ENCODE measurements around the gene ACOX1. TPM values are rescaled to one million over a fixed set of nuclear protein-coding genes. Genes with fewer than 3 reads are reported as not detected.
A peak's percentile ranks its signal among the peaks of the same experiment; 100 is the strongest.

Gene ACOX1
- total RNA-seq, 2 experiments from 2014 or later = 28.0 to 29.8 TPM

DNA sequence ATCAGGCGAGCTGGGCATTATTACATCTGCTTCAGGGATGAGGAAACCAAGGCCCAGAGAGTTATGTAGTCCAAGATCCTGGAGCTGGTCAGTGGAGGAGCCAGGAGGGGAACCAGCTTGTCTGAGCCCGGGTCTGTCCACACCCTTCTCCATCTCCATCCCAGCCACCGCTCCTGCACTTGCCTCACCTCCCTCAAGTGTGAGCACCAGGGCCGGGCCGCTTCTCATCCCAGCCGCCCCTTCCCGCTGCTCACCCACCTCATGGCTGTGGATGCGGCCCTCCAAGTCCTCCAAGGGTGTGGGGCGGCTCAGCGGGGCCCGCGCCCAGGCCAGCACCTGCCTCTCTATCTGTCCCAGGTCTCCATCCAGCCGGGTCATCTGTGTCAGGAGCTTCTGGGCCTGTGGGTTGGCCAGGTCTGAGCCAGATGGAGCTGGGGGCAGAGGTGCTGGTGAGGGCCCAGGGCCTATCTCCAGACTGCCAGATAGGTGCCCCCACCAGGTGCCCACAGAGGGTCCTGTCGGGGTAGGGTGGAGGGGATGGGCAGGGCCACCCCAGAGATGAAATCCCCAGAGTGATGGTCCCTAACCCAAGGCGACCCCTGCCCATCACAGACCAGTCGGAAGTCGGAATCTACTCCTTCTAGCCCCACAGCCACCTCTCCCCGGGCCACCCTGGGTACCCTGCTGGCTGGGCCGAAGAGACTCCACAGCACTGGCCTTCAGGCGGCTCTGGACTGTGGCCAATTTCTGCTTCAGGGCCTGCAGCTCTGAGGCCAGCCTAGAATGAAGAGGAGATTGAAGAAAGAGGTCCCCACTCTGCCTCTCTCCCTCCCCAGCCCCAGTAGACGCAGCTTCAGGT lies 38.7 kb upstream of the ACOX1 start:
- no peak overlapping the region for H3K27ac Mint-ChIP-seq

DNA sequence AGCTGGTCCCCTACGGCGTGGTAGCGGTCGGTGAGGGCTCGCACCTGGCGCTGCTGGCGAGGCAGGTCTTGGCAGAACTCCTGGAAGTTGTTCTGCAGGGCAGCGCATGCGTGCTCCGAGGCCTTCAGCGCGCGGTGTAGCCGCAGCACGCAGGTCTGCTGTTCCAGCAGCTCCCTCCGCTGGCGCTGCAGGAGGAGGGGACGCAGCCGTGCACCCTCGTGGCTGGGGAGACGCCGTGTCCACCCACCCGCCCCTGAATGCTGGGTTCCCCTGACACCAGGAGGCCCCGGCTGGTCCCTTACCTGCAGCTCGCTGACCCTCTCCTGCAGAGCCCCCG lies 35.9 kb upstream of the ACOX1 start:
- no peaks in the 10 kb centered on the region for H3K9me3 Mint-ChIP-seq
- H3K4me1 Mint-ChIP-seq = peaks cover 2% of the 10 kb centered on the region
- CTCF ChIA-PET = interaction anchor here (0.6 to 14.7 kb wide), 34 partner anchors 10 to 370 kb away, joined by 3 to 169 read pairs (median 4); partner anchors contain the start of genes CDK3, EXOC7, FBF1 and MRPL38
- no peak for DNase-seq
- no peaks in the 10 kb centered on the region for H3K36me3 Mint-ChIP-seq (ENCODE audit: low read depth)
- no peak overlapping the region for H3K27ac Mint-ChIP-seq
- H3K27me3 Mint-ChIP-seq = peaks cover 3% of the 10 kb centered on the region
- POLR2A ChIA-PET = interaction anchor here (1.1 kb wide), 1 partner anchor 109 kb away, joined by 3 read pairs; no protein-coding TSS in a partner anchor
- H3K4me3 Mint-ChIP-seq = no peak overlapping the region

More for the DNA sequence above, 38.7 kb upstream of the ACOX1 start:
- peaks cover 3% of the 10 kb centered on the region for H3K27me3 Mint-ChIP-seq
- no peak overlapping the region for H3K4me3 Mint-ChIP-seq
- ChIA-PET CTCF (interaction anchor here (0.6 to 14.7 kb wide), 3 partner anchors 17 to 104 kb away, joined by 3 to 169 read pairs (median 5); partner anchors contain the start of genes CDK3 and EXOC7), POLR2A (no interaction called here)
- H3K9me3 Mint-ChIP-seq = no peaks in the 10 kb centered on the region
- H3K36me3 Mint-ChIP-seq (ENCODE audit: low read depth) = no peaks in the 10 kb centered on the region
- peaks cover 2% of the 10 kb centered on the region for H3K4me1 Mint-ChIP-seq
- no peak for DNase-seq

DNA sequence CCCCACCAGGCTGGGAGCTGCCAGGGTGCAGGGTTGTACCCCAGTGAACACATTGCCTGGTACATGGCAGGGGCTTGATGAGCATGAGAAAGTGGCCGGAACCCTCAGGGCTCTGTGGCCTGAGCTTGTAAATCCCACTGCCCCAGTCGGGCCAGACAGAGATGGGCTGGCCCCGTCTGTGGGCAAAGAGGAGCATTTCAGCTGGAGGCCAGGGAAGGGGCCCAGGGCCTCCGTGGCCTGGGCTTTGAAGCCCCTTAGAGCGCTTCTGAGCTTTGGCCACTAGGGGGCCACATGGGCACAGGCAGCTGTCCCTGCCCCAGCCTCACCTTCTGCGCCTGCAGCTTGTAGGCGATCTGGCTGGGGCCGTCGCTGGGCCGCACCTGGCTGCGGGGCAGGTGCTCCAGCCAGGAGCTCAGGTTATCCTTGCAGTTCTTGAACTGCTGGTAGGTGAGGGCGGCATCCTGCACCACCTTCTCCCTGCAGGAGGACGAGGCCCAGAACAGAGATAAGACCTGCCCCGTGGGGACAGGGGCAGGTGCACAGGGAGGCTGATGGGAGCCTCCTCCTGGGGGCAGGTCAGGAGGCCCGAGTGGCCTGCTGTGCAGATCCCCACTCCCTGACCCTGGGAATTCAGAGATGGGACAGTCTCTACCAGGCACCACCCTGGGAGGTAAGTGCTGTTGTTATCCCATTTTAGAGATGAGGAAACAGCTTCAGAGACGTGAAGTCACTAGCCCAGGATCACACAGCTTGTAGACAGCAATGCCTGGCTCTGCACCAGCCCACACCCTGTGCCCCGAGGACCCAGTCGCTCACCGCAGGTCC lies 35.3 kb upstream of the ACOX1 start:
- DNase-seq = peak; percentile 80
- ChIA-PET CTCF (interaction anchor here (0.5 to 14.7 kb wide), 52 partner anchors 10 to 695 kb away, joined by 3 to 169 read pairs (median 4); partner anchors contain the start of genes CDK3, EXOC7, FBF1 and MRPL38), POLR2A (interaction anchor here (1.1 to 1.3 kb wide), 2 partner anchors 109 to 118 kb away, joined by 3 read pairs; partner anchors contain the start of gene TRIM65)
- Mint-ChIP-seq H3K9me3 (no peaks in the 10 kb centered on the region), H3K36me3 (ENCODE audit: low read depth) (no peaks in the 10 kb centered on the region), H3K4me3 (no peak overlapping the region), H3K27me3 (peaks cover 3% of the 10 kb centered on the region), H3K4me1 (peaks cover 2% of the 10 kb centered on the region), H3K27ac (no peak overlapping the region)

DNA sequence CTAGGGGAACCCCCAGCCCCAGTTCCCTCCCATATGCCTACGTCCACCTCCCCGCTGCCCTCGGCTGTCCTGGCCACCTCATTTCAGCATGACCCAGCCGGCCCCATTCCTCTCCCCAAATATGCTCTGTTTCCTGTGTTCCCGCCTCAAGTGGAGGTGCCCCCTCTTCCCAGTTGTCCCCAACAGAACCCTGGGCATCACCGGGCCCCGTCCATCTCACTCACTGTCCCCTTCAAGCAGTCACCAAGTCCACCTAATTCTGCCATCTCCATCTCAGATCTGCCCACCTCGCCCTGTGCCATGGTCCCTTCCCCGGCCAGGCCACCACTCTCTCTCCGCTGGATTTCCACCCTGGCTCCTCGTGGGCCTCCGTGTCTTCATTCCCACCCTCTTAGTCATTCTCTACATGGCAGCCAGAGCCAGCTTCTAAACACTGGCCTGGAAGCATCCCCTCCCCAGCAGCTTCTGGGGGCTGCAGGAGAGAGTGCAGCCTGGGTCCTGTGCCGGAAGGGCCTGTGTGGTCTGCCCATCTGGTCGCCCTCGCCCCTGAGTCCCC lies 34.5 kb upstream of the ACOX1 start:
- no peaks in the 10 kb centered on the region for H3K9me3 Mint-ChIP-seq
- peaks cover 2% of the 10 kb centered on the region for H3K4me1 Mint-ChIP-seq
- H3K27ac Mint-ChIP-seq = no peak overlapping the region
- no peaks in the 10 kb centered on the region for H3K36me3 Mint-ChIP-seq (ENCODE audit: low read depth)
- H3K4me3 Mint-ChIP-seq = no peak overlapping the region
- ChIA-PET CTCF (interaction anchor here (0.8 to 14.7 kb wide), 41 partner anchors 11 to 488 kb away, joined by 3 to 169 read pairs (median 4); partner anchors contain the start of genes CDK3, EXOC7, FBF1 and MRPL38), POLR2A (interaction anchor here (1.3 kb wide), 1 partner anchor 117 kb away, joined by 3 read pairs; the partner anchor contains the start of gene TRIM65)
- DNase-seq = no peak
- peaks cover 3% of the 10 kb centered on the region for H3K27me3 Mint-ChIP-seq

DNA sequence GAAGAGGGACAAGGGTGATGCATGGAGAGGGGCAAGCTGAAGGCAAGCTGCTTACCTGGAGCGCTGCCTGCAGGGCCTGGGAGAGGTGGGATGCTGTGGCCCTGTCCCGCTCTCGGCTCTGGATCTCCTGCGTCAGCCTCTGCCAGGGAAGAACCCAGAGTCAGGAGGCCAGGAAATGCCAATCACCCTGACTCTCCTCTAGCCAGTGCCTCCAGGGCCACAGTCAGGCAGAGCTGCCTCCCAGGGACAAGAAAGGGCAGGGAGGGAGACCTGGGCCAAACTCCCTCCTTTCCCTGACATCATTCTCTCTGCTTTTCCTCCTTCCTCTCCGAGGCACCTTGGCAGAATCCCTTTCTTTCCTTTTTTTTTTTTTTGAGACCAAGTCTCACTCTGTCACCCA lies 33.0 kb upstream of the ACOX1 start:
- ChIA-PET CTCF (interaction anchor here (0.6 to 14.7 kb wide), 5 partner anchors 11 to 386 kb away, joined by 3 to 169 read pairs (median 4); partner anchors contain the start of genes CDK3 and SPHK1), POLR2A (no interaction called here)
- no peak for DNase-seq
- H3K27ac Mint-ChIP-seq = no peak overlapping the region
- H3K4me1 Mint-ChIP-seq = peaks cover 2% of the 10 kb centered on the region
- no peak overlapping the region for H3K4me3 Mint-ChIP-seq
- peaks cover 3% of the 10 kb centered on the region for H3K27me3 Mint-ChIP-seq
- H3K9me3 Mint-ChIP-seq = no peaks in the 10 kb centered on the region
- no peaks in the 10 kb centered on the region for H3K36me3 Mint-ChIP-seq (ENCODE audit: low read depth)

DNA sequence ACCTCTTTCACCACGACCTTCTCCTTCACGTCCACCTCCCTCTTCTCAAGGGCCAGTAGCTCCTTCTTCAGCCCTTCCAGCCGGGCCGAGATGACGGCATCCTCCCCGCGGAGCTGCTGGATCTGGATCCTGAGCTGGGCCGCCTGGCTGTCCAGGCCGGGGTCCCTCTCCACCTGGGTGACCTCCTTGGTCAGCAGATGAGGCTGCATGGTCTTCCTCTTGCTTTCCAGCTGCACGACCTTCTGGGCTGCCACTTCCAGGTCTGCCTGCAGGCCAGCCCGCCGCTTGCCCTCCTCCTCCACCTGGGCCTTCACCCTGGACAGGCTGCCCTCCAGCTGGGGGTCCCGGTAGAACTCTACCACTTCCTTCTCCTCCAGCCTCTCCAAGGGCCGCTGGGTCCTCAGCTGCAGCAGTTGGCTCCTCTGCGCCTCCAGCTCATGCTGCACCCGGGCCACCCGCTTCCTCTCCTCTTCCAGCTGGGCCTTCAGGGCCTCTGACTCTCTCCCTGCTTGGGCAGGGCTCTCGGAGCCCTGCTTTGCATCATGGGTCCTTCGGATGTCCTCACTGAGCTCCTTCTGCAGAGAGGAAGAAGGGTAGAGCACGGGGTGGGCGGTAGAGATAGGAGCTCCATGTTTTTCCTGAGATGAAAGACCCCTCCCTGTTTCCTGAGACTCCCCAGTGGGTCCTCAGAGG lies 31.1 kb upstream of the ACOX1 start:
- no peaks in the 10 kb centered on the region for H3K9me3 Mint-ChIP-seq
- no peak for DNase-seq
- no peak overlapping the region for H3K4me3 Mint-ChIP-seq
- peaks cover 7% of the 10 kb centered on the region for H3K4me1 Mint-ChIP-seq
- H3K36me3 Mint-ChIP-seq (ENCODE audit: low read depth) = no peaks in the 10 kb centered on the region
- H3K27me3 Mint-ChIP-seq = no peaks in the 10 kb centered on the region
- no peak overlapping the region for H3K27ac Mint-ChIP-seq
- CTCF ChIA-PET = interaction anchor here (0.7 to 14.7 kb wide), 4 partner anchors 9 to 269 kb away, joined by 3 to 169 read pairs (median 5); partner anchors contain the start of gene CDK3
- POLR2A ChIA-PET = interaction anchor here (0.6 to 1.7 kb wide), 2 partner anchors 114 to 235 kb away, joined by 3 read pairs; no protein-coding TSS in a partner anchor

DNA sequence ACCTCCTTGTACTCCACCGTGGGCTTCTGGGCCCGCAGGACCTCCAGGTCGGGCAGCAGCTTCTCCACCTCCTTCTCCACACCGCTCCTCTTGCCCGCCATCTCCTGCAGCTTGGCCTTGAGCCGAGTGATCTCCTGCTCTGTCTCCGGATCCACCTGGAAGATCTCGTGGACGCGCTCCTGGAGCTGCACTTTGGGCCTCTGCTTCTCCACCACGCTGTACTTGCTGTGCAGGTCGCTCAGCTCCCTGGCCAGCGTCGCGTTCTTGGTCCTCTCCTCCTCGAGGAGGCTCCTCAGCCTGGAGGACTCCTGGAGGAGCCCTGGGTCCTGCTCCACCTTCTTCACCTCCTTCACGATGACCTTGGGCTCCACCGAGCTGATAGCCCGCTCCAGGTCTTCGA lies 30.5 kb upstream of the ACOX1 start:
- no peaks in the 10 kb centered on the region for H3K36me3 Mint-ChIP-seq (ENCODE audit: low read depth)
- no peak overlapping the region for H3K4me3 Mint-ChIP-seq
- no peak overlapping the region for H3K27ac Mint-ChIP-seq
- no peak for DNase-seq
- H3K27me3 Mint-ChIP-seq = no peaks in the 10 kb centered on the region
- no peaks in the 10 kb centered on the region for H3K9me3 Mint-ChIP-seq
- POLR2A ChIA-PET = interaction anchor here (1.7 kb wide), 1 partner anchor 234 kb away, joined by 3 read pairs; no protein-coding TSS in a partner anchor
- CTCF ChIA-PET = interaction anchor here (1.3 to 14.7 kb wide), 2 partner anchors 9 to 104 kb away, joined by 3 to 169 read pairs; partner anchors contain the start of gene CDK3
- H3K4me1 Mint-ChIP-seq = peaks cover 7% of the 10 kb centered on the region

DNA sequence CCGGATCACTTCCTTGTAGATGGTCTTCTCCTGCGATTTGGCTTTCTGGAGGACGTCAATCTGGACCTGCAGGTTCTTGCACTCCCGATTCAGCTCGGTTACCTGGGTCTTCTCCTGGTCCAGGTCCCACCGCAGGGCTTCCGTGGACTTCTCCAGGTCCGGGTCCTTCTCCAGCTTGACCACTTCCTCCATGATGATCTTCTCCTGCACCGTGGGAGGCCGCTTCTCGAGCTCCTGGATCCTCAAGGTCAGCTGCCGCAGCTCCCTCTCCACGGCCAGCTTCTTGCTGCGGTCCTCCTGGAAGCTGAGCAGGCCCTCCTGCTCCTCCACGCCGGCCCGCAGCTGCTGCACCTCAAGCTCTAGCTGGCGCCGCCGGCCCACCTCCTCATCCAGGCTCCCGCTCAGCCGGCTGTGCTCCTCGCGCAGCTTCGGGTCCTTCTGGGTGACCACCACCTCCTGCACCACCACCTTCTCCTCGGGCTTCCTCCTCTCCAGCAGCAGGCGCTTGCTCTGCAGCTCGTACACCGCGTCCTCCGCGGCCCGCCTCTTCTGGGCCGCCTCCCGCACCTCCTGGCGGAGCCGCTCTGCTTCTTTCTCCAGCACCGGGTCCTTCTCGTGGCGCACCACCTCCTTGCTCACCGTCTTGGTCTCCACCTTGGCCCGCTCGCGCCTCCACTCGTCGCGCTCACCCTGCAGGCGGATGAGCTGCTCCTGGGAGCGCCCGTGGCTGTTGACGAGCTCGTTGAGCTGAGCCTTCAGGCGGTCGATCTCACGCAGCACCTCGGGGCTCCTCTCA lies 29.9 kb upstream of the ACOX1 start:
- no peaks in the 10 kb centered on the region for H3K36me3 Mint-ChIP-seq (ENCODE audit: low read depth)
- H3K4me3 Mint-ChIP-seq = no peak overlapping the region
- no peaks in the 10 kb centered on the region for H3K27me3 Mint-ChIP-seq
- H3K4me1 Mint-ChIP-seq = peaks cover 6% of the 10 kb centered on the region
- no peaks in the 10 kb centered on the region for H3K9me3 Mint-ChIP-seq
- no peak overlapping the region for H3K27ac Mint-ChIP-seq
- ChIA-PET POLR2A (interaction anchor here (1.1 to 1.7 kb wide), 2 partner anchors 100 to 234 kb away, joined by 3 read pairs; no protein-coding TSS in a partner anchor), CTCF (interaction anchor here (1.7 to 14.7 kb wide), 3 partner anchors 8 to 104 kb away, joined by 4 to 169 read pairs (median 9); partner anchors contain the start of genes ACOX1, CDK3, MRPL38 and TEN1)
- no peak for DNase-seq

DNA sequence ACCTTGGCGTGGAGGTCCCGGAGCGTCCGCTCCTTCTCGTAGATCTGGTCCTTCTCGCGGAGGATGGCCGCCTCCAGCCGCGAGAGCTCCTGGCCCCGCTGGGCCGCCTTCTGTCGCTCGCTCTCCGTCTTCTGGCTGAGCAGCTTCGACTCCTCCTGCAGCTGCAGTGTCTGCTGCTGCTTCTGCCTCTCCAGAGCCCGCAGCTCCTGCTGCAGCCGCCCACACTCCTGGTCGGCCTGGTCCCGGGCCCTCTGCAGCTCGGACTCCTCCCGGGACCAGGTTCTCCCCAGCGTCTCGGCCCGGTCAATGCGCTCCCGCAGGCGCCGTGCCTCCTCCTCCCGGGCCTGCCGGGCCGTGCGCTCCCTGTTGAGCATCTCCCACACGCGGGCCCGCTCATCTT lies 29.2 kb upstream of the ACOX1 start:
- Mint-ChIP-seq H3K27ac (no peak overlapping the region), H3K27me3 (no peaks in the 10 kb centered on the region), H3K9me3 (no peaks in the 10 kb centered on the region), H3K4me3 (no peak overlapping the region), H3K36me3 (ENCODE audit: low read depth) (no peaks in the 10 kb centered on the region), H3K4me1 (peaks cover 6% of the 10 kb centered on the region)
- CTCF ChIA-PET = interaction anchor here (1.7 to 14.7 kb wide), 3 partner anchors 8 to 103 kb away, joined by 4 to 169 read pairs (median 9); partner anchors contain the start of genes ACOX1, CDK3, MRPL38 and TEN1
- DNase-seq = no peak
- POLR2A ChIA-PET = interaction anchor here (1.1 kb wide), 1 partner anchor 99 kb away, joined by 3 read pairs; no protein-coding TSS in a partner anchor

DNA sequence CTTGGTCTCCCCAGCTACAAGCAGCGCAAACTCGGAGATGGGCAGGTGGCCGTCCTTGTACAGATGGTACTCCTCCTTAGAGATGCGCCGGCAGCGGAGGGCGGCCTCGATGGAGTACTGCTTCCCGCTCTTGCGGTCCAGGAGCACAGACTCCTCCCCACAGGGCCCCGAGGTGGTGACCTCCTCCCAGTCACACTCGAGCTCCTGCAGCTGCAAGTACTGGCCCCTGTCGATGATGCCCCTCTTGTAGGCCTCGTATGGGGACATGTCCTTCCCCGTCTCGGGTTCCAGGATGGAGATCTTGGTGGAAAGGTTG lies 28.8 kb upstream of the ACOX1 start:
- ChIA-PET CTCF (interaction anchor here (1.7 to 14.7 kb wide), 3 partner anchors 7 to 103 kb away, joined by 4 to 169 read pairs (median 9); partner anchors contain the start of genes ACOX1, CDK3, MRPL38 and TEN1), POLR2A (interaction anchor here (1.1 kb wide), 1 partner anchor 99 kb away, joined by 3 read pairs; no protein-coding TSS in a partner anchor)
- H3K36me3 Mint-ChIP-seq (ENCODE audit: low read depth) = no peaks in the 10 kb centered on the region
- no peak overlapping the region for H3K27ac Mint-ChIP-seq
- H3K27me3 Mint-ChIP-seq = no peaks in the 10 kb centered on the region
- H3K9me3 Mint-ChIP-seq = no peaks in the 10 kb centered on the region
- no peak overlapping the region for H3K4me3 Mint-ChIP-seq
- H3K4me1 Mint-ChIP-seq = peaks cover 6% of the 10 kb centered on the region
- no peak for DNase-seq
